Stomach (tissue), 9 donors: ENCODE measurements around the gene BST1. TPM values are rescaled to one million over a fixed set of nuclear protein-coding genes. Genes with fewer than 3 reads are reported as not detected.

Source experiments
- DNase-seq, 2 donors: peaks; one replicate each; pipeline versions ENCODE4 v3.0.0 to v3.0.0-alpha.2; 2013 to 2019
- H3K27ac ChIP-seq, 5 donors: fragments of 200-600 bp in 4 of 5; sonication (generic) in 4 of 5; one replicate each; pipeline ENCODE4 v1.5.1; 2013 to 2019; ENCODE audit warnings: mild to moderate bottlenecking in 1 of 5, moderate library complexity in 1 of 5
- H3K27me3 ChIP-seq, 3 donors: fragments of 200-600 bp; sonication (generic); one replicate each; pipeline ENCODE4 v1.5.1; 2017 to 2019; ENCODE audit warnings: mixed run types in 1 of 3
- H3K36me3 ChIP-seq, 4 donors: fragments of 200-600 bp; sonication (generic); 1 replicate in 3 of 4; 2 replicates in 1 of 4; pipeline ENCODE4 v1.5.1; 2016 to 2019
- H3K4me1 ChIP-seq, 4 donors: fragments of 200-600 bp; sonication (generic); one replicate each; pipeline ENCODE4 v1.5.1; 2016 to 2019
- H3K4me3 ChIP-seq, 4 donors: fragments of 200-600 bp; sonication (generic) in 3 of 4; one replicate each; pipeline ENCODE4 v1.5.1; 2016 to 2019; ENCODE audit warnings: mild to moderate bottlenecking in 1 of 4
- H3K9me3 ChIP-seq, 4 donors: fragments of 200-600 bp; sonication (generic); one replicate each; pipeline ENCODE4 v1.5.1; 2016 to 2019
- EP300 ChIP-seq: sonication (generic); formaldehyde crosslinking; IDR thresholded peaks from one replicate; pipeline ENCODE4 v1.6.1; 2017; ENCODE audit warnings: antibody characterized with exemption
- POLR2A ChIP-seq, 4 donors: fragments of 450-650 bp; IDR thresholded peaks; one replicate each; pipeline ENCODE4 v1.6.1; 2016; ENCODE audit warnings: antibody characterized with exemption in 4 of 4, control low read depth in 2 of 4, mild to moderate bottlenecking in 1 of 4, moderate library complexity in 1 of 4
- POLR2AphosphoS5 ChIP-seq, 3 donors: sonication (generic); formaldehyde crosslinking; IDR thresholded peaks; one replicate each; pipeline ENCODE4 v1.6.1; 2016; ENCODE audit warnings: antibody characterized with exemption in 3 of 3
- WGBS, 5 donors: extraction: QIAGEN DNeasy Blood & Tissue Kit in 3 of 5; methylation state at CpG; one replicate each; pipeline versions ENCODE4 v1.1.5 to v1.1.7; 2013 to 2018; 5-methylcytosine and 5-hydroxymethylcytosine counted together
- intact Hi-C: fragments of 100-400 bp; cut with DNase I; formaldehyde crosslinking; loops from one replicate; pipeline ENCODE4 v1.15.1; 2023; ENCODE audit warnings: low total_unique reads
- polyA plus RNA-seq, 3 donors: library from polyadenylated mRNA; stranded (reverse); fragments of 200-250 nt; gene quantifications; one replicate each; pipeline ENCODE4 v1.2.3, GENCODE V29; 2013
- total RNA-seq, 5 donors: library from RNA; depleted of rRNA; stranded (reverse); fragments of >200 nt; gene quantifications; one replicate each; pipeline versions ENCODE4 v1.1.0 to v1.2.3, GENCODE V29; 2014 to 2016
- TF ChIP-seq, protein P1 (sequence below), 7 experiments: fragments of 450-650 bp in 4 of 7; fragments of 200-600 bp in 3 of 7; sonication (generic) in 3 of 7; IDR thresholded peaks; one replicate each; pipeline ENCODE4 v1.5.1; 2016 to 2019; ENCODE audit warnings: antibody characterized with exemption in 7 of 7, control low read depth in 2 of 7, mild to moderate bottlenecking in 1 of 7
- donor health status: healthy with polysubstance abuse.
- donor health status: Bipolar disorder and iron deficiency.
- donor health status: healthy.

The BST1 gene
- total and polyA plus RNA-seq, 8 donors: 2.1 to 8.4 (median 2.8) TPM; not detected in 3

- no peak for DNase-seq
- TF ChIP-seq POLR2AphosphoS5 (IDR thresholded peaks at IDR 0.05): no peak
- TF ChIP-seq, protein P1, sequence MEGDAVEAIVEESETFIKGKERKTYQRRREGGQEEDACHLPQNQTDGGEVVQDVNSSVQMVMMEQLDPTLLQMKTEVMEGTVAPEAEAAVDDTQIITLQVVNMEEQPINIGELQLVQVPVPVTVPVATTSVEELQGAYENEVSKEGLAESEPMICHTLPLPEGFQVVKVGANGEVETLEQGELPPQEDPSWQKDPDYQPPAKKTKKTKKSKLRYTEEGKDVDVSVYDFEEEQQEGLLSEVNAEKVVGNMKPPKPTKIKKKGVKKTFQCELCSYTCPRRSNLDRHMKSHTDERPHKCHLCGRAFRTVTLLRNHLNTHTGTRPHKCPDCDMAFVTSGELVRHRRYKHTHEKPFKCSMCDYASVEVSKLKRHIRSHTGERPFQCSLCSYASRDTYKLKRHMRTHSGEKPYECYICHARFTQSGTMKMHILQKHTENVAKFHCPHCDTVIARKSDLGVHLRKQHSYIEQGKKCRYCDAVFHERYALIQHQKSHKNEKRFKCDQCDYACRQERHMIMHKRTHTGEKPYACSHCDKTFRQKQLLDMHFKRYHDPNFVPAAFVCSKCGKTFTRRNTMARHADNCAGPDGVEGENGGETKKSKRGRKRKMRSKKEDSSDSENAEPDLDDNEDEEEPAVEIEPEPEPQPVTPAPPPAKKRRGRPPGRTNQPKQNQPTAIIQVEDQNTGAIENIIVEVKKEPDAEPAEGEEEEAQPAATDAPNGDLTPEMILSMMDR (IDR thresholded peaks at IDR 0.05): no peak
- TF ChIP-seq POLR2A (IDR thresholded peaks at IDR 0.05): no peak
- TF ChIP-seq EP300: no peak
- 50 to 70% (median 68%) methylated on average over 3 of the region's 3 CpGs for WGBS, 5 donors
- H3K27ac ChIP-seq: peak overlapping the region in 2 of 5 donors; percentile 35 to 36
- peaks cover 0 to 31% (median 28%) of the 10 kb centered on the region in 4 donors for H3K36me3 ChIP-seq
- no peak overlapping the region for H3K4me3 ChIP-seq
- H3K9me3 ChIP-seq: no peaks in the 10 kb centered on the region
- H3K4me1 ChIP-seq: no peaks in the 10 kb centered on the region
- no peaks in the 10 kb centered on the region for H3K27me3 ChIP-seq
- intact Hi-C loops: no loop called here
Observed at GRCh38 chr4:15691346-15692135, 11.3 kb upstream of the BST1 start.

GRCh38 chr4:15692602-15693001, 10.3 kb upstream of the BST1 start:
- no peaks in the 10 kb centered on the region for H3K4me1 ChIP-seq
- H3K4me3 ChIP-seq: no peak overlapping the region
- TF ChIP-seq POLR2AphosphoS5 (IDR thresholded peaks at IDR 0.05) (no peak), EP300 (no peak), POLR2A (IDR thresholded peaks at IDR 0.05) (no peak)
- TF ChIP-seq, protein P1 (IDR thresholded peaks at IDR 0.05): no peak
- intact Hi-C loops: no loop called here
- H3K36me3 ChIP-seq: peaks cover 0 to 20% (median 18%) of the 10 kb centered on the region in 4 donors
- DNase-seq: no peak
- H3K27ac ChIP-seq: peak overlapping the region in 1 of 5 donors; percentile 36
- no peaks in the 10 kb centered on the region for H3K9me3 ChIP-seq
- H3K27me3 ChIP-seq: no peaks in the 10 kb centered on the region
- WGBS, 5 donors: 83 to 92% (median 87%) methylated on average over 2 of the region's 2 CpGs

- no peaks in the 10 kb centered on the region for H3K9me3 ChIP-seq
- DNase-seq: peak in 1 of 2 donors; percentile 46
- 56 to 69% (median 61%) methylated on average over 4 of the region's 4 CpGs for WGBS, 5 donors
- intact Hi-C loops: no loop called here
- TF ChIP-seq POLR2A (IDR thresholded peaks at IDR 0.05) (no peak), POLR2AphosphoS5 (IDR thresholded peaks at IDR 0.05) (no peak), EP300 (no peak)
- TF ChIP-seq, protein P1 (IDR thresholded peaks at IDR 0.05): no peak
- no peaks in the 10 kb centered on the region for H3K27me3 ChIP-seq
- no peaks in the 10 kb centered on the region for H3K4me1 ChIP-seq
- H3K4me3 ChIP-seq: no peak overlapping the region
- no peak overlapping the region for H3K27ac ChIP-seq
- H3K36me3 ChIP-seq: peaks cover 0 to 2% (median 1%) of the 10 kb centered on the region in 4 donors
Observed at GRCh38 chr4:15694431-15694830, 8.4 kb upstream of the BST1 start.

DNA sequence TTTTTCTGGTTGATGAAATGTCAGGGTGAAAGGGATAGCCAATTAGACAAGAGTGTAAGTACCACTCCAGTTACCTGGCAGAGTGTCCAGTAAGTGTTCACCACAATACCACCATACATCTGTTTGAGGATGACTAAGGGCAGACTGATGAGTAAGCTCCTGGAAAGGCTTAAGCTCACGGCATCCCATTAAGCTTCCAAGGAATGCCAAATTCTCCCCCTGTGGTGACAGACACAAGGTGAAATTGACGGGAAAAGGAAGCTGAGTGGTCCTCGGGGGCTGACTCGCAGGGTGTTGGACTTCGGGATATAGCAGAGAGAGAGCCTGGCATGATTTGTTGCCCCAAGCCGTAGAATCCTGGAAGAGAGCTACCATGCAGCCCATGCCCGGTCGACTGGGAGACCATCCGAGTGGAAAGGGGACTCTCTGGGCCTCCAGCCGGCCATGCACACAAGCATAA, 7.6 kb upstream of the BST1 start:
- intact Hi-C loops: no loop called here
- H3K4me1 ChIP-seq: no peaks in the 10 kb centered on the region
- TF ChIP-seq, protein P1 (IDR thresholded peaks at IDR 0.05): no peak
- TF ChIP-seq EP300: no peak
- no peak for TF ChIP-seq POLR2AphosphoS5 (IDR thresholded peaks at IDR 0.05)
- no peak for TF ChIP-seq POLR2A (IDR thresholded peaks at IDR 0.05)
- H3K4me3 ChIP-seq: no peak overlapping the region
- no peaks in the 10 kb centered on the region for H3K27me3 ChIP-seq
- H3K36me3 ChIP-seq: no peaks in the 10 kb centered on the region
- no peak overlapping the region for H3K27ac ChIP-seq
- no peaks in the 10 kb centered on the region for H3K9me3 ChIP-seq
- 90 to 94% (median 93%) methylated on average over 10 of the region's 10 CpGs for WGBS, 5 donors
- no peak for DNase-seq
